GM21423 (cell line): ENCODE measurements around the gene CD274.
"Not testable (repeated sequence)": the region's sequence is repeated elsewhere in the genome, so short reads cannot be mapped to it uniquely, and the experiment has no call there.

Source experiments
- ATAC-seq: cut with Tn5 transposase; IDR thresholded peaks from one replicate; pipeline ENCODE4 v1.9.1; 2021; ENCODE audit warnings: mild to moderate bottlenecking, moderate library complexity; ENCODE audit not compliant: unreplicated experiment

CD274 gene

DNA sequence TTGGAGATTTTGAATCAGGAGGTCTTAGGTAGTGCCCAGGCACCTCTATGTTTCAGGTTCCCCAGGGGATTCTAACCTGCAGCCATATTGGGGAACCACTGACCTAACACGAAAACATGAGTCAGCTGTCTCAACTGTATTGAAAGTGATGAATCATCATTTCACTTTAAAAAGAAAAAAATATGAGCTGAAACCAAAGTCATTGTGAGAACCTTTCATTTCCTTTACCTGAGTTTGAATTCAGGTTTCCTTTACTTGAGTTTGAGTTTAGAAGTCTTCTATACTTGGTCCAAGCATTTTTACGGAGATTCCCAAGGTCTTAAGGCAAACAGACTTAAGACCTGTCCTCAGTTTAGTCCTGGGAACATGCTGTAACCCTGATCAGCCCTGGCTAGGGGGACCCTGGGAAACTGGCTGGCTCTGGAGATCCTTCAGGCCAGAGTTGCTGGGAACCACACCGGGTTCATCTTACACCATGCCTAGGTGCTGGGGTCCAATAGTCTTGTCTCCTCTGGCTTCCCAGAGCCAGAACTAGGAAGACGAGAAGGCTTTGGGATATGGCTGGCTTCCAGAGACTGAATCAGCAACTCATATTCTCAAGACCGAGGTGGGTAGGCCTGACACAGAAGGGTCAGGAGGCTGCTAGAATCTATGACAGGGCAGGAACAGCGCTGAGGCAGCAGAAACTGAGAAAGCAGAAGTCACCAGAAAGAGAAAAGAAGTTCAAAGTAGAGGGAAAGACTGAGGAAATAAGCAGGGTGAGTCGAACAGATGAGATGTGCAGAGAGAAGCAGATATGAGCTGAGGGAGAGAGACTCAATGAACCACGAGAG, 43.6 kb downstream of the CD274 start:
- peak; percentile 83 for ATAC-seq

DNA sequence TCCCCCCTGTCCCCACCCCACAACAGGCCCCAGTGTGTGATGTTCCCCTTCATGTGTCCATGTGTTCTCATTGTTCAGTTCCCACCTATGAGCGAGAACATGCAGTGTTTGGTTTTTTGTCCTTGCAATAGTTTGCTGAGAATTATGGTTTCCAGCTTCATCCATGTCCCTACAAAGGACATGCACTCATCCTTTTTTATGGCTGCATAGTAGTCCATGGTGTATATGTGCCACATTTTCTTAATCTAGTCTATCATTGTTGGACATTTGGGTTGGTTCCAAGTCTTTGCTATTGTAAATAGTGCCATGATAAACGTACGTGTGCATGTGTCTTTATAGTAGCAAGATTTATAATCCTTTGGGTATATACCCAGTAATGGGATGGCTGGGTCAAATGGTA, 44.4 kb downstream of the CD274 start:
- not testable (repeated sequence) for ATAC-seq

- ATAC-seq, result no peak
These were observed 48.8 kb downstream of the CD274 start for GRCh38 chr9:5499157-5499556.

GRCh38 chr9:5499889-5500398, 49.6 kb downstream of the CD274 start:
- no peak for ATAC-seq

DNA sequence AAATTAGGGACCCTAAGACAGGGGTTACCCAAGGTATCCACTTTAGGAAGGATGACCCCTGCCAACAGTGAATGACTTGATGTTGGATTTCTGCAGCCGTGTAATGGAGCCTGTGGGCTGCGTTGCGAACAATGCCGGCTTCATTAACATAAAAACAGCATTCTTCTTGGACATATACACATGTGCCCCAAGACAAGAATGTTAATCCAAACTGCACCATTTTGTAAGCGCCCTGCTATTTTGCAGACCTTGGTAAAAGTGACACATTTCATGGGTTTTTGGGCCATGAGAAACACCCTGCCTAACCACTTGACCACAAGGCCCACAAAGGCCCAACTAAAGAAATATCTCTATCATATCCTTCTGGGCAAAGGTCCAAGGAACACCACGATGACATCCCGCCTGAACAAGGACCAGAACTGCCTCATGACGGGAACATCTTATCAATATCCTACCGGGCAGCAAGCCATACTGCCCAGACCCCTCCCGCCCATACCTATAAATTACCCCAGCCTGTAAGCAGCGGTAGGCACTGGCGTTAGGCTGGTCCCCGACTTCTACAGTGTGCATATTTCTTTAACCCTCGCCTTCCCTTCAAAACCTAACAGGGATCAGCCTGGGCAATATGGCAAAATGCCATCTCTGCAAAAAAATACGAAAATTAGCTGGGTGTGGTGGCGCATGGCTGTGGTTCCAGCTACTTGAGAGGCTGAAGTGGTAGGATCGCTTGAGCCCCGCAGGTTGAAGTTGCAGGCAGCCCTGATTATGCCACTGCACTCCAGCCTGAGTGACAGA, 50.3 kb downstream of the CD274 start:
- ATAC-seq, result no peak

GRCh38 chr9:5502553-5502952, 52.2 kb downstream of the CD274 start:
- no peak for ATAC-seq

GRCh38 chr9:5509573-5509972, 59.2 kb downstream of the CD274 start:
- ATAC-seq, result no peak

DNA sequence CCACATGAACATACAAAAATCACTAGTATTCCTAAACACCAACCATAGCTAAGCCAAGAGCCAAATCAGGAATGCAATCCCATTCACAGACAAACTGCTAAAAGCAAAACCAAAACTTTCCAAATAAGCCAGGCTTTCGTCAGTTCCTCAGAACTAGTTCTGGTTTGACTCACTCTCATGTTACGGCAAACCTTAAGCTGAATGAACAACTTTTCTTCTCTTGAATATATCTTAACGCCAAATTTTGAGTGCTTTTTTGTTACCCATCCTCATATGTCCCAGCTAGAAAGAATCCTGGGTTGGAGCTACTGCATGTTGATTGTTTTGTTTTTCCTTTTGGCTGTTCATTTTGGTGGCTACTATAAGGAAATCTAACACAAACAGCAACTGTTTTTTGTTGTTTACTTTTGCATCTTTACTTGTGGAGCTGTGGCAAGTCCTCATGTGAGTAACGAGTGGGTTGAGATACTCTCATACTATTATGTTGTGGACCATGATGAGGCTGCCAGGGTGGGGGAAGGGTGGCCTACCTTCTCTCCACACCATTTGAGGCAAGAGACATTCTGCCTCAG, 60.1 kb downstream of the CD274 start, which contains the start of gene PDCD1LG2:
Gene PDCD1LG2, plus strand, starts transcription at position 172 of the 572 bp plus-strand sequence. CDS start 12,016 bp downstream, outside the sequence.
- ATAC-seq, result peak; percentile 62

DNA sequence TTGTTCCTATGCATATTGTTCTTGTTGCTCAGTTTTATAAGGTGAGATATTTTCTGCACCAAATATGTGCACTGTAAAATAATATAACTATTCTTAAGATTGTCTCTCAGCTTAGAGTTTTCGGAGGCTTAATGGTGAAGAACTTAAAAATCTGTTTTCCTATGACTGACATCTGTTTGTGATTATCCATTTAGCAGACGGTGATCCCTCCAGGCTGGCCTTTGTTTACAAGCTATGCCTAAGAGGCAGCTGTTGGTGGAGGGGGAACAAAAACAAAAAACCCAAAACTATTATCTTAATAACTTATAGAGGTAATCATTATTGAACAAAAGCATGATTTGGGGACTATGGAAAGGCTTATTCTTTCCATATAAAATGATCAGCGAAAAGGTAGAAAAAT, 60.6 kb downstream of the CD274 start:
- ATAC-seq, result no peak

- ATAC-seq, result no peak
These were observed 61.1 kb downstream of the CD274 start for GRCh38 chr9:5511476-5511875.

DNA sequence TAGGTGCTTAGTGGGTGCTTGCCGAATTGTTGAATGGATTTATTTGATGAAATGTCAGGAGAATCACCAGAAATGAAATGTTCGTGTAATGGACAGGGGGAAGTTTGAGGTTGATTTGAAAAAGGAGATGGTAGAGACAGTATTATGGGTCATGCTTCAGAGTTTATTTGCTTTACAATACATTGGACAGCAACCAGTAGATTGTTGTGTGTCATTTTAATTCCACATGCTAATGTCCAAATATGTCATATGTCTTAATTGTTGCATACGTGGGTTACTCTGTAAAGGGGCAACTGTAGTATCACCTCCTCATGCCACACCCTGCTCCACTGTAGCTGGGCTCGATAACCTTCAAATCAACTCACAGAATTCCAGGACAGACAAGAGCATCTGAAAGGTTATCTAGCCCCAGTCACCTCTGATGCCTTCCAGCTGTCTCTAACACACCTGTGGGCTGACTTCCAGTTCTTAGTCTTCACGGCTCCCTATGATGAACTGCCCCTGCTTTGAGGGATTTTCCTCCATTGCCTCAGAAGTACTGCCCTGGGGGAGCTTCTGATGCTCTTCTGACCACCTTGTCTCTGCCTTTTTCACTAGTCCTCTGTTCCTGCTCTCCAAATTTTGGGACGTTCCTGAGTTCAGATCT, 61.7 kb downstream of the CD274 start:
- ATAC-seq, result no peak

- no peak for ATAC-seq
These were observed 62.5 kb downstream of the CD274 start for GRCh38 chr9:5512658-5513452.

DNA sequence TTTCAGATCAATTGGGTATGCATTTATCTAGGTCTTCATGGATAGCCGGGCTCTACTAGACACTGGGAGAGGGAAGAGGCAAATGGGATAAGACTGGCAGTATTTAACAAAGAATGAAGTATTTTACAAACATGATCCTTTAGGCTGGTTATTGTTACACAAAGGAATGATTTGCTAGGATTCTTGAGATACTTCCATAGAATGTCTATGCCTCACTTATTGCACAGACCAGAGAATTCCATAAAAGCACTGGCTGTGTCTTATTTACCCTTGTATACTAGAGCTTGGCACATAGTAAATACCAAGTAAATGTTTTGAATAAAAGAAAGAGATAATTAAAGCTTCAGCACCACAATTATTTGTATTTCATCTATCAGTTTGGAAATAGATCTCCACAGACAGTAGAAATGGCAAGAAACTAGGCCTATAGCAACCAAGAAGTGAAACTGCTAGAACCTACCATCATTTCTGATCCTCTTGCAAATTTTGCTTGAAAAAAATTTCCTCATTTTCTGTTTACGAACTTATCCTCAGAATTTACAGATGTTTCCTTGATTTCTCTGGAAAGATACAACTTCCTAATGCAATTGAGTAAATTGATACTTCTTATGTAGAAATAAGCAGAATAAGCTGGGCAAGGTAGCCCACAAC, 63.7 kb downstream of the CD274 start:
- ATAC-seq, result no peak

- no peak for ATAC-seq
These were observed 64.4 kb downstream of the CD274 start for GRCh38 chr9:5514617-5515260.

DNA sequence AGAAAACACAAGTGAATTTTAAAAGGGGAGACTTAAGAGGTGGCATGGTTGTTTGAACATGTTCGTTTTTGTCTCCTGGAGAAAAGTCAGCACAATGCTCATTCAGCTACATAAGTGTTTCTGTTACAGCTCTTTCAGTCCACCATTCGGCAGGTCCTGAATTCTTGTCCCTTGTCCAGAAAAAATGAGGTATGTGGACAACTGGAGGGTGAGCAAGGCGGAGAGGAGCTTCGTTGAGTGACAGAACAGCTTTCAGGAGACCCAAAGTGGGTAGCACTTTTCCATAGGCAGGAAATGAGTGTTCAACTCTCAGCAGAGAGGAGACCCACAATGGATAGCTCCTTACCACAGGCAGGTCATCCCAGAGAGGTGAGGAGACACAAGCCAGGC, 64.9 kb downstream of the CD274 start:
- no peak for ATAC-seq

GRCh38 chr9:5516453-5517220, 66.3 kb downstream of the CD274 start:
- no peak for ATAC-seq

- peak; percentile 53 for ATAC-seq
These were observed 68.0 kb downstream of the CD274 start for GRCh38 chr9:5518171-5518936.

DNA sequence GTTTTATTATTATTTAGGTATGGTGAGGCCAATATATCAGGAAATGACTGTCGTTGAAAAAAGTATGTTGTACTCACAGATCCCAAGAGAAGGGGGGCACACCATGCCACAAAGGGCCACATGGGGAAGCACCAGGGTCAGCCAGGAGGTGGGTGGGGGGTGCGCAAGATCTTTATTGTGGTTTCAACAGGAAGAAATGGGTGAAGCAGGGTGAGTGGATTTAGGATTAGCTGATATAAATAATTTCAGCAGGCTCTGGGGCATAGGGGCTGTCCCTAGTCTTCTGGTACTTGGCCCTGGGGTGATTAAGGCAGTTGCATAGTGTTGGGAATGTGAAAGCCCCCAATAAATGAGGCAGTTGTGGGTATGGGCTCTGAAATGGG, 68.6 kb downstream of the CD274 start:
- ATAC-seq, result peak; percentile 27
